ENCODE results near the gene TBX15. TPM values are rescaled to one million over a fixed set of nuclear protein-coding genes. Genes with fewer than 3 reads are reported as not detected.

TBX15 gene
- total and polyA plus RNA-seq, 2 experiments from 2014 or later: 38.7 to 41.7 TPM

DNA sequence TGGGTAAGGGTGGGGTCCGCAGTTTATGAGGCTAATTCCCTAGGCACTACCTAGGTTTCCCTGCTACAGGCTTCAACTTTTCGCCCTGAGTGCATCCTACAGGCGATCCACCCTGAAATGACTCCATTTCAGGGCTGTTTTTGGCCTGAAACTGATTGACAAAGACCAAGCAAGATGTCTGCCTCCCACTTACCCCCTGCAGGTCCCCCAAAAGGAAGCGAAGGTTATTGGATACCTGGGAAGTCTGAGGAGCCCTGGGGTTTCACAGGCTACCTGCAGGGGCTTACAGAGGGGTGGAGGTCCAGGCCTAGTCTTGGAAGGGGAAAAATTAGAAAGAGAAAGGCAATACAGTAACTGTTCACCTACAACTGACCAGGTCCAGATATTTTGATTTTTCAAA lies 3.3 kb upstream of the TBX15 start:
- no peaks in the 10 kb centered on the region for H3K27me3 ChIP-seq (replicated peaks; ENCODE audit: insufficient read depth)
- no peaks in the 10 kb centered on the region; the same call in 1 of the 2 replicates for H3K4me1 ChIP-seq (ENCODE audit: insufficient read depth)
- in situ Hi-C loops (cut with MboI): no loop called here
- H3F3A ChIP-seq (ENCODE audit: insufficient read depth): peaks cover 20% of the 10 kb centered on the region; the same call in 1 of the 2 replicates
- peaks cover 27% of the 10 kb centered on the region for H3K79me2 ChIP-seq (ENCODE audit: insufficient read depth)
- H4K20me1 ChIP-seq (ENCODE audit: insufficient read depth): no peaks in the 10 kb centered on the region
- no peaks in the 10 kb centered on the region for H3K9me3 ChIP-seq (ENCODE audit: low read depth)
- no peak overlapping the region for H3K27ac ChIP-seq
- H3K4me2 ChIP-seq (ENCODE audit: unreplicated experiment): no peak overlapping the region
- H3K9ac ChIP-seq: no peak overlapping the region
- no peaks in the 10 kb centered on the region for H3K9me2 ChIP-seq (ENCODE audit: insufficient read depth)
- H2AFZ ChIP-seq: no peak overlapping the region
- no peak overlapping the region for H3K4me3 ChIP-seq
- no peaks in the 10 kb centered on the region for H3K36me3 ChIP-seq (ENCODE audit: low read depth)
- DNase-seq: no peak
- 88 to 93% methylated on average over 4 of the region's 4 CpGs for WGBS, 2 experiments (ENCODE audit: low coverage in 1 of 2, low lambda C conversion rate in 2 of 2, missing lambda C conversion rate in 2 of 2)
- TF ChIP-seq EZH2 (IDR thresholded peaks at IDR 0.05; ENCODE audit: insufficient read depth, poor library complexity, severe bottlenecking): no peak
- TF ChIP-seq EZH2phosphoT487 (IDR thresholded peaks at IDR 0.05; ENCODE audit: insufficient read depth, low read depth): no peak

DNA sequence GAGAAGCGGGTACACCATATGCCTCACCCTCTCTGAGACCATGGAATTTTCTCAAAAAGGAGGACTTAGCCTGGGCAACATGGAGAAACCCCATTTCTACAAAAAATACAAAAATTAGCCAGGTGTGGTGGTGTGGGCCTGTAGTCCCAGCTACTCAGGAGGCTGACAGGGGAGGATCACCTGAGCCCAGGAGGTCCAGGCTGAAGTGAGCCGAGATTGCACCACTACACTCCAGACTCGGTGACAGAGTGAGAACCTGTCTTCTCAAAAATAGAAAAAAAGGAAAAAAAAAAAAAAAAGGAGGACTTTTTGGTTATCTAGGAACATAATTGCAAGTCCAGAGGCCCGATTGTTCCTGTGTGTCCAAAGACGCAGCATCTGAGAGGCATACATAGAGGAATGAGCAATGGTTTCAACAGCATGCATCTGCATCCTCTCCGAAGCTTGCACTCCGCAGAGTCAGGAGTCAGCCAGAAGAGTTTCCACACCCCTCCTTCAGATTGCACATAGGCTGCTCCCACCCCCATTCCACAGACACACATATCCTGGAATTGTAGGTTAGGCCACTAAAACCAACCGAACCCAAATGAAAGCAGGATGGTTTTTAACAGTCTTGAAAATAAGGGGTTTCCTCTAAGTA lies 2.5 kb upstream of the TBX15 start:
- TF ChIP-seq EZH2phosphoT487 (IDR thresholded peaks at IDR 0.05; ENCODE audit: insufficient read depth, low read depth): no peak
- no peak for TF ChIP-seq EZH2 (IDR thresholded peaks at IDR 0.05; ENCODE audit: insufficient read depth, poor library complexity, severe bottlenecking)
- Histone ChIP-seq H3K27me3 (replicated peaks; ENCODE audit: insufficient read depth) (no peaks in the 10 kb centered on the region), H2AFZ (peak overlapping the region; percentile 78), H3K9me3 (ENCODE audit: low read depth) (no peaks in the 10 kb centered on the region), H3F3A (ENCODE audit: insufficient read depth) (peaks cover 20% of the 10 kb centered on the region; the same call in 1 of the 2 replicates), H3K27ac (peak overlapping the region; percentile 96), H3K4me2 (ENCODE audit: unreplicated experiment) (peak overlapping the region; percentile 98), H3K36me3 (ENCODE audit: low read depth) (no peaks in the 10 kb centered on the region), H3K4me1 (ENCODE audit: insufficient read depth) (no peaks in the 10 kb centered on the region; the same call in 1 of the 2 replicates), H3K4me3 (peak overlapping the region; percentile 82), H3K9ac (peak overlapping the region; percentile 98), H4K20me1 (ENCODE audit: insufficient read depth) (no peaks in the 10 kb centered on the region), H3K79me2 (ENCODE audit: insufficient read depth) (peaks cover 35% of the 10 kb centered on the region), H3K9me2 (ENCODE audit: insufficient read depth) (no peaks in the 10 kb centered on the region)
- DNase-seq: no peak
- in situ Hi-C loops (cut with MboI): no loop called here
- WGBS, 2 experiments (ENCODE audit: low coverage in 1 of 2, low lambda C conversion rate in 2 of 2, missing lambda C conversion rate in 2 of 2): 90 to 91% methylated on average over 8 of the region's 8 CpGs

DNA sequence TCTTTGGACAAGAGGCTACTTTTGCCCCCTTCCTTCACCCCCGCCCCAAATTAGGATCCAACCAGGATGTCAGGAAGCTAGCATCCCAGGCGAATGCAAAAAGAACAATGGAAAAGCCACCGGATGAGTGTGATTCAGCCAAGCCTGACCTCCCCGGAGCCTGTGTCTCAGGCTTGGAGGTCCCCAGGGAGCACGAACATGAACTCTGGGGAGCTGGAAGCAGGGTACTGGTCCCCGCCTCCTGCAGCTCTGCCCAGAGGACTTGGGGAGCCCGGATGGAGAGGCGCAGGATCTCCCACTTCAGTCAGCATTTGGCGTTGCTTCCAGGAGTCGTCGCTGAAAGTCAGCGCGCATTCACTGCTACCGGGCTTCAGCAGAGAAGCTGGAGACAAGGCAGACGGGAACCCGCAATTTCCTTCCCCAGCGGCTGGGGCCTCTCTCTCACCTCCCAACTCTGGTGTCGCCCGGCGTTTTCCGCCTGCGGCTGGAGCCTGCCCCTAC lies 1.8 kb upstream of the TBX15 start:
- H3K27me3 ChIP-seq (replicated peaks; ENCODE audit: insufficient read depth): no peaks in the 10 kb centered on the region
- no peaks in the 10 kb centered on the region for H4K20me1 ChIP-seq (ENCODE audit: insufficient read depth)
- peaks cover 42% of the 10 kb centered on the region for H3K79me2 ChIP-seq (ENCODE audit: insufficient read depth)
- no peaks in the 10 kb centered on the region; the same call in 1 of the 2 replicates for H3K4me1 ChIP-seq (ENCODE audit: insufficient read depth)
- H3K27ac ChIP-seq: peak overlapping the region; percentile 96
- in situ Hi-C loops (cut with MboI): loop anchor here (10.0 kb wide), 1 partner anchor 835 kb away; no protein-coding TSS in a partner anchor
- no peaks in the 10 kb centered on the region for H3K9me3 ChIP-seq (ENCODE audit: low read depth)
- peak overlapping the region; percentile 78 for H2AFZ ChIP-seq
- whole genome bisulfite sequencing, 2 experiments (ENCODE audit: low coverage in 1 of 2, low lambda C conversion rate in 2 of 2, missing lambda C conversion rate in 2 of 2): 2 to 3% methylated on average over 21 to 22 of the region's 22 CpGs
- H3K36me3 ChIP-seq (ENCODE audit: low read depth): no peaks in the 10 kb centered on the region
- peak overlapping the region; percentile 98 for H3K4me2 ChIP-seq (ENCODE audit: unreplicated experiment)
- peaks cover 20% of the 10 kb centered on the region; the same call in 1 of the 2 replicates for H3F3A ChIP-seq (ENCODE audit: insufficient read depth)
- peak overlapping the region; percentile 98 for H3K9ac ChIP-seq
- DNase-seq: peak; percentile 96
- no peaks in the 10 kb centered on the region for H3K9me2 ChIP-seq (ENCODE audit: insufficient read depth)
- H3K4me3 ChIP-seq: peak overlapping the region; percentile 82
- TF ChIP-seq EZH2 (IDR thresholded peaks at IDR 0.05; ENCODE audit: insufficient read depth, poor library complexity, severe bottlenecking) (no peak), EZH2phosphoT487 (IDR thresholded peaks at IDR 0.05; ENCODE audit: insufficient read depth, low read depth) (no peak)

DNA sequence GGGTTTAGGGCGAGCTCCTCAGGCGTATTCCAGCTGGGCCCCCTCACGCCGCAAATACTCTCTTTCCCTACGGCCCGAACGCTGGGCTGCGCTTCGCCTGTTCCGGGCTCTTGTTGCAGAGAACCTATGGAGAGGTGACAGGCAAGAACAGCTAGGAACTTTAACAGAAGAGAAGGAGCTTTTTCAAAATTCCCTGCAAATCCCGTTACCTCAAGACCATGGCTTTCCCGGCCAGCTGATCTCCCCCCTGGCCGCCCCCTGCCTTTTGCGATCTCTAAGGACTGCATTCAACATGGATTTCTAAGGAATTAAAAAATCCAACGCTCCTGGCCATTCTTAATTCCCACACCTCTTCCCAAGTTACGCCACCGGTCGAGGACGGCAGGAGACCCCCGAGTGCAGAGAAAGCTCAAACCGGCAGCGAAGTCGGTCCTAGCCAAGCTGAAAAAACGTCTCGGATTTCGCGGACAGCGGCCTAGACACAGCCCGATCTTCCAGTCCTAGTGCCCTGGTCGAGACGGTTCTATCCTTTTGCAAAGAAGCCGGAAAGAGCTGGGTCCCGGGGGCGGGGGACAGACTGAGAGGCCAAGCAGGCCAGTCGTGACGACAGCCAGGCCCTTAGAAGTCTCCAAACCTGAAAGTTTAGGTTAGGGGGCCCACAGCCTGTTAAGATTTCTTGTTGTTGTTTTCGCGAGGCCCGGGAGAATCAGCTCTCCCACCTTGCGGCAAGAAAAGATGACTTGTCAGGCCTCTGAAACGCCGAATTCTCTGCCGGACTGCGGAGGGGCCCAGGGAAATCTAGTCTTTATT lies 1.1 kb upstream of the TBX15 start:
- H3K79me2 ChIP-seq (ENCODE audit: insufficient read depth): peaks cover 49% of the 10 kb centered on the region
- no peaks in the 10 kb centered on the region for H3K36me3 ChIP-seq (ENCODE audit: low read depth)
- no peaks in the 10 kb centered on the region for H3K9me2 ChIP-seq (ENCODE audit: insufficient read depth)
- H3K27ac ChIP-seq: peak overlapping the region; percentile 96
- 1 to 2% methylated on average over 44 of the region's 44 CpGs for WGBS, 2 experiments (ENCODE audit: low coverage in 1 of 2, low lambda C conversion rate in 2 of 2, missing lambda C conversion rate in 2 of 2)
- no peaks in the 10 kb centered on the region for H3K27me3 ChIP-seq (replicated peaks; ENCODE audit: insufficient read depth)
- H3K4me3 ChIP-seq: peak overlapping the region; percentile 82
- H4K20me1 ChIP-seq (ENCODE audit: insufficient read depth): no peaks in the 10 kb centered on the region
- no peaks in the 10 kb centered on the region; the same call in 1 of the 2 replicates for H3K4me1 ChIP-seq (ENCODE audit: insufficient read depth)
- peak overlapping the region; percentile 98 for H3K4me2 ChIP-seq (ENCODE audit: unreplicated experiment)
- H3F3A ChIP-seq (ENCODE audit: insufficient read depth): peaks cover 20% of the 10 kb centered on the region; the same call in 1 of the 2 replicates
- peak overlapping the region; percentile 78 for H2AFZ ChIP-seq
- peak; percentile 85 for DNase-seq
- H3K9ac ChIP-seq: peak overlapping the region; percentile 98
- H3K9me3 ChIP-seq (ENCODE audit: low read depth): no peaks in the 10 kb centered on the region
- in situ Hi-C loops (cut with MboI): loop anchor here (10.0 kb wide), 1 partner anchor 834 kb away; no protein-coding TSS in a partner anchor
- TF ChIP-seq EZH2 (IDR thresholded peaks at IDR 0.05; ENCODE audit: insufficient read depth, poor library complexity, severe bottlenecking) (no peak), EZH2phosphoT487 (IDR thresholded peaks at IDR 0.05; ENCODE audit: insufficient read depth, low read depth) (0 out of 2 replicates have a peak, but pooled peaks have one; percentile 18)

Measured in GM23248 (cell line).